Neuronal stem cell (in vitro differentiated cells): ENCODE measurements around the gene ZNF292.

Source experiments
- DNase-seq: peaks from one replicate; pipeline ENCODE4 v3.0.0-alpha.2; 2013; ENCODE audit warnings: low spot score
- H2AFZ ChIP-seq: one replicate; pipeline ENCODE4 v1.6.1; 2013; ENCODE audit warnings: mild to moderate bottlenecking, low read length, inconsistent platforms
- H2AK5ac ChIP-seq: 2 replicates; pipeline ENCODE4 v1.6.1; 2013; ENCODE audit warnings: low read depth, mild to moderate bottlenecking, inconsistent platforms, low read length, moderate library complexity, mixed read lengths
- H2BK120ac ChIP-seq: 2 replicates; pipeline ENCODE4 v1.6.1; 2013; ENCODE audit warnings: low read depth, mild to moderate bottlenecking, inconsistent platforms, low read length, moderate library complexity, mixed read lengths
- H2BK12ac ChIP-seq: one replicate; pipeline ENCODE4 v1.6.1; 2013; ENCODE audit warnings: low read length, inconsistent platforms
- H2BK15ac ChIP-seq: 2 replicates; pipeline ENCODE4 v1.6.1; 2013; ENCODE audit warnings: mild to moderate bottlenecking, low read length, inconsistent platforms, mixed read lengths
- H2BK5ac ChIP-seq: one replicate; pipeline ENCODE4 v1.6.1; 2013; ENCODE audit warnings: inconsistent platforms, mild to moderate bottlenecking, low read length, moderate library complexity
- H3K14ac ChIP-seq: one replicate; pipeline ENCODE4 v1.6.1; 2013; ENCODE audit warnings: low read length, inconsistent platforms
- H3K18ac ChIP-seq: 2 replicates; pipeline ENCODE4 v1.6.1; 2013; ENCODE audit warnings: low read length, inconsistent platforms
- H3K23ac ChIP-seq: 2 replicates; pipeline ENCODE4 v1.6.1; 2013; ENCODE audit warnings: low read depth, mild to moderate bottlenecking, mixed read lengths, low read length, inconsistent platforms; ENCODE audit not compliant: poor library complexity
- H3K27ac ChIP-seq: replicated peaks from 3 replicates; pipeline ENCODE4 v1.5.1; 2013; ENCODE audit warnings: low read length, inconsistent platforms
- H3K27me3 ChIP-seq, 3 experiments: 2 replicates each; pipeline ENCODE4 v1.6.1; 2013; ENCODE audit warnings: low read length in 3 of 3, mild to moderate bottlenecking in 2 of 3, inconsistent platforms in 1 of 3, low read depth in 1 of 3, mixed read lengths in 1 of 3, moderate library complexity in 1 of 3; ENCODE audit not compliant: control insufficient read depth in 3 of 3, insufficient read depth in 3 of 3
- H3K36me3 ChIP-seq, 2 donors: replicated peaks in 1 of 2; 2 replicates each; pipeline ENCODE4 v1.6.1; 2013; ENCODE audit warnings: low read length in 2 of 2; ENCODE audit not compliant: control insufficient read depth in 2 of 2, insufficient read depth in 2 of 2
- H3K4ac ChIP-seq: 2 replicates; pipeline ENCODE4 v1.6.1; 2013; ENCODE audit warnings: inconsistent platforms, mild to moderate bottlenecking, low read length, moderate library complexity
- H3K4me1 ChIP-seq, 2 donors: 1 replicate in 1 of 2; 2 replicates in 1 of 2; pipeline ENCODE4 v1.6.1; 2013; ENCODE audit warnings: low read length in 2 of 2, low read depth in 1 of 2; ENCODE audit not compliant: control insufficient read depth in 2 of 2, insufficient read depth in 1 of 2
- H3K4me2 ChIP-seq: one replicate; pipeline ENCODE4 v1.6.1; 2013; ENCODE audit warnings: mild to moderate bottlenecking, low read length, inconsistent platforms; ENCODE audit not compliant: insufficient read depth, poor library complexity, severe bottlenecking
- H3K4me3 ChIP-seq, 2 donors: 2 replicates each; pipeline ENCODE4 v1.5.1; 2013; ENCODE audit warnings: low read length in 2 of 2, mild to moderate bottlenecking in 2 of 2, inconsistent platforms in 1 of 2, moderate library complexity in 1 of 2
- H3K79me1 ChIP-seq: one replicate; pipeline ENCODE4 v1.6.1; 2013; ENCODE audit warnings: low read depth, mild to moderate bottlenecking, inconsistent platforms, low read length, moderate library complexity
- H3K9ac ChIP-seq: one replicate; pipeline ENCODE4 v1.6.1; 2013; ENCODE audit warnings: mild to moderate bottlenecking, low read depth, low read length, inconsistent platforms; ENCODE audit not compliant: poor library complexity
- H3K9me3 ChIP-seq, 2 donors: replicated peaks in 1 of 2; 2 replicates each; pipeline versions ENCODE3 to v1.6.1; 2013; ENCODE audit warnings: low read length in 2 of 2, mild to moderate bottlenecking in 2 of 2, inconsistent platforms in 1 of 2, low read depth in 1 of 2, mixed read lengths in 1 of 2, moderate library complexity in 1 of 2; ENCODE audit not compliant: control insufficient read depth in 2 of 2, insufficient read depth in 1 of 2
- H4K8ac ChIP-seq: one replicate; pipeline ENCODE4 v1.6.1; 2013; ENCODE audit warnings: low read depth, mild to moderate bottlenecking, inconsistent platforms, low read length, moderate library complexity
- H4K91ac ChIP-seq: one replicate; pipeline ENCODE4 v1.6.1; 2013; ENCODE audit warnings: low read length, low read depth, mild to moderate bottlenecking, inconsistent platforms; ENCODE audit not compliant: poor library complexity
- WGBS, 2 donors: extraction: QIAGEN DNeasy Blood & Tissue Kit; methylation state at CpG; one replicate each; pipeline ENCODE4 v1.1.7; 2013; ENCODE audit warnings: missing lambda C conversion rate in 2 of 2, mixed read lengths in 1 of 2; ENCODE audit not compliant: insufficient read length in 2 of 2, insufficient replicate concordance in 1 of 2; ENCODE audit errors: extremely low coverage in 2 of 2; 5-methylcytosine and 5-hydroxymethylcytosine counted together

ZNF292 gene

DNA sequence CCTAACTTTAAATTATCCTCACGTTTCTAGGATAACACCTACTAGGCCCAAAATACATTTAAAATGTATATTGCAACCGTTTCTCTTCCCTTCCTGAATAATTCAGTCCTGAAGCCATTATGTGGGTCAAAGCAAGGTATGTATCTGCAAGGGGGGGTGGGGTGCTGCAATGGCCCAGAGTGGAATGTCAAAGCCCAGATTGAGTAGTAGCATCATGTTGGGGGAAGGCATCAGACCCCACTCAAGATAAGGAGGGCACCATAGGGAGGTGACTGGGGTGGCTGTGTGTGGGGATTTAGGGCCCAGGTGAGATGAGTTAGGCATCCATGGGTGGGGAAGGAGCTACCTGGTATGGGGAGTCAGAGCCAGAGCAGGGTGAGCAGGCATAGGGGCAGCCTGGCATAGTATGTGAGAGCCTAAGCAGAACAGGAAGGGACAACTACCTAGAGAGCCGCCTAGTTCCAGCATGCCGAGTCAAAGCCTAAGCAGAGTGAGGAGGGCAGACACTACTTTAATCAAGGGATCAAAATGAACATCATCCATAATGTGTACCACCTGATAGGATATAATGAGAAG is 48.2 kb downstream of the ZNF292 start:
- Histone ChIP-seq H3K18ac (no peak overlapping the region), H3K27me3 (no peaks in the 10 kb centered on the region), H3K27ac (no peak overlapping the region), H3K23ac (peak overlapping the region; percentile 80), H3K9ac (peak overlapping the region; percentile 50), H3K79me1 (peaks cover 3% of the 10 kb centered on the region), H3K4ac (no peak overlapping the region), H4K8ac (no peak overlapping the region), H3K14ac (no peak overlapping the region), H3K4me1 (peaks cover 0 to under 1% of the 10 kb centered on the region in 2 donors), H2AFZ (no peak overlapping the region), H2BK5ac (no peak overlapping the region), H3K9me3 (no peaks in the 10 kb centered on the region), H3K4me3 (no peak overlapping the region), H2AK5ac (no peak overlapping the region), H2BK15ac (no peak overlapping the region), H3K4me2 (no peak overlapping the region), H2BK12ac (no peak overlapping the region), H2BK120ac (no peak overlapping the region), H4K91ac (no peak overlapping the region), H3K36me3 (peaks cover 2 to 49% of the 10 kb centered on the region in 2 donors)
- no peak for DNase-seq
- no CpG with 5 or more reads among the region's 4 CpGs for WGBS, 2 donors

DNA sequence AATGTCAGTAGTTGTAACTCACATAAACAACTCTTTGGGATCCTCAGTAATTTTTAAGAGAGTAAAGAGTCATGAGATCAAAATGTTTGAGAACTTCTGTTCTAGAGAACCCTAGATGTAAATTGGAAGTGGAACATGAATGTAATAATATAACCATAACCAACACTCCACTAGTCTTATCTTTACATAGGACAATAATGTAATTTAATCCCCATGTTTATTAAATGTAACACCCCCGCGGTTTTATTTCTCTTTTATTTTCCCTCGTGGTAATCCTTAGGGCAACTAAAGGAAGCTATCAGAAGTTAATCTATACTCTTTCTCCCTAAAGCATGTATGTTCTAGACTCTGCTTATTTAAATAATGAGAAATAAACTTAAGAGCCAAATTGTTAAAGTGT is 54.4 kb downstream of the ZNF292 start:
- Histone ChIP-seq H3K9me3 (no peaks in the 10 kb centered on the region), H4K8ac (no peak overlapping the region), H3K9ac (no peak overlapping the region), H2BK15ac (no peak overlapping the region), H2BK12ac (no peak overlapping the region), H3K27ac (no peak overlapping the region), H2BK5ac (no peak overlapping the region), H2BK120ac (no peak overlapping the region), H2AFZ (no peak overlapping the region), H3K18ac (no peak overlapping the region), H4K91ac (no peak overlapping the region), H3K4me2 (no peak overlapping the region), H3K23ac (no peak overlapping the region), H3K14ac (no peak overlapping the region), H3K36me3 (peaks cover 0 to 34% of the 10 kb centered on the region in 2 donors), H3K4ac (no peak overlapping the region), H3K27me3 (no peaks in the 10 kb centered on the region), H2AK5ac (no peak overlapping the region), H3K4me1 (peaks cover 0 to 9% of the 10 kb centered on the region in 2 donors), H3K79me1 (no peaks in the 10 kb centered on the region), H3K4me3 (no peak overlapping the region)
- DNase-seq, result no peak
- WGBS, 2 donors, result no CpG with 5 or more reads among the region's 3 CpGs

DNA sequence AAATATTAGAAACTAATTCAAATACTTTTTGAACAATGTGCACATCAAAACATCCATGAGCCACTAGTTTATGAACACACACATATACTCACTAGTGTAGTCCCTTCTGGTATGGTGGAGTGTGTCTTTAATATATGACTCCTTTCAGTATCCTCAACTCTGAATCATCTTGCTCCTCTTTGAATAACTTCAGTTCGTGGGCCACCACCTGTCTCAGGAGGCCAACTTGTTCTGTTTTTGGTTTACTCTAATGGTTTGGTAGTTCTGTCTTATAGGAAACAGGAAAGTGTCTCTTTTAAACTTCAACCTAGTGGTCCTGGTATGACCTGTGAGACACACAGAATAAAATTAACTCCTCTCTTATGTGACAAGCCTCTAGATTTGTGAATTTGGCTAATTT is 55.6 kb downstream of the ZNF292 start:
- Histone ChIP-seq H3K9ac (no peak overlapping the region), H4K91ac (no peak overlapping the region), H2AFZ (no peak overlapping the region), H3K4me1 (peaks cover 0 to 9% of the 10 kb centered on the region in 2 donors), H3K23ac (no peak overlapping the region), H2BK5ac (no peak overlapping the region), H3K9me3 (no peaks in the 10 kb centered on the region), H3K36me3 (peaks cover 0 to 32% of the 10 kb centered on the region in 2 donors), H3K27me3 (no peaks in the 10 kb centered on the region), H2BK12ac (no peak overlapping the region), H3K4me2 (no peak overlapping the region), H3K27ac (no peak overlapping the region), H2BK120ac (no peak overlapping the region), H2BK15ac (no peak overlapping the region), H3K14ac (no peak overlapping the region), H3K79me1 (no peaks in the 10 kb centered on the region), H3K18ac (no peak overlapping the region), H4K8ac (no peak overlapping the region), H3K4me3 (no peak overlapping the region), H2AK5ac (no peak overlapping the region), H3K4ac (no peak overlapping the region)
- no peak for DNase-seq
- WGBS, 2 donors, result no CpG with 5 or more reads among the region's 1 CpG

DNA sequence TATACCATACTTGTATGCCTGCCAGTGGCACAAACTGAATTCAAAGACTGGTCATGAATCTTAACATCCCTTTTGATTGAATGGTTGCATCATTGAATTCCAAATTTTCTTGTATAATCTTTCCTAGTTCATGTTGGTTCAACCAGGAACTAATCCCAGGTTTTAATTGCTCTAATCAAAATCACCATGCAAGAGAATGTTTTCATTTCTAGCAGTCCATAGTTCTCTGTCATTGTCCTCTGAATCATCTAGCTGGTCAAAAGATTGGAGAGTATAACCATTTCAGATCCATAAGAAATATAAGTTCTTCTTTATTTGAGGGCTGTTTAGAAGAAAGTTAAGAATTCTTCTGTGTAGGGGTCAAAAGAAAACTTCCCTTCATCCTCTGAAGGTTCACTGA is 57.2 kb downstream of the ZNF292 start:
- H4K91ac ChIP-seq, result no peak overlapping the region
- H3K4me1 ChIP-seq, result peaks cover 0 to 9% of the 10 kb centered on the region in 2 donors
- no peak for DNase-seq
- no peak overlapping the region for H2BK120ac ChIP-seq
- H3K14ac ChIP-seq, result no peak overlapping the region
- no peak overlapping the region for H4K8ac ChIP-seq
- no peak overlapping the region for H2BK5ac ChIP-seq
- H2BK15ac ChIP-seq, result no peak overlapping the region
- no peak overlapping the region for H3K4me3 ChIP-seq
- H3K18ac ChIP-seq, result no peak overlapping the region
- no peak overlapping the region for H2AFZ ChIP-seq
- no peak overlapping the region for H2BK12ac ChIP-seq
- no peak overlapping the region for H3K4ac ChIP-seq
- no peaks in the 10 kb centered on the region for H3K9me3 ChIP-seq
- H3K9ac ChIP-seq, result no peak overlapping the region
- H3K23ac ChIP-seq, result no peak overlapping the region
- H3K36me3 ChIP-seq, result peaks cover 0 to 38% of the 10 kb centered on the region in 2 donors
- no peak overlapping the region for H3K4me2 ChIP-seq
- no peaks in the 10 kb centered on the region for H3K79me1 ChIP-seq
- H3K27me3 ChIP-seq, result no peaks in the 10 kb centered on the region
- H2AK5ac ChIP-seq, result no peak overlapping the region
- no peak overlapping the region for H3K27ac ChIP-seq
